HG03025 (cell line): ENCODE data around the gene TRIM33.

Experiments used
- ATAC-seq: cut with Tn5 transposase; IDR thresholded peaks from one replicate; pipeline ENCODE4 v1.9.1; 2021; ENCODE audit warnings: mild to moderate bottlenecking, moderate library complexity; ENCODE audit not compliant: unreplicated experiment, low FRiP score

Gene TRIM33

GRCh38 chr1:114511032-114511785 lies at the start of gene TRIM33:
TSS of gene TRIM33 (minus strand) at chr1:114511203. CDS start at chr1:114511076, 127 bp downstream.
- peak; percentile 73 for ATAC-seq

- ATAC-seq: peak; percentile 53
These were observed 48.4 kb upstream of the TRIM33 start for GRCh38 chr1:114559356-114559755.

GRCh38 chr1:114558544-114558943 lies 47.5 kb upstream of the TRIM33 start:
- ATAC-seq: no peak

- ATAC-seq: no peak
These were observed 43.6 kb upstream of the TRIM33 start for GRCh38 chr1:114554577-114554976.

GRCh38 chr1:114552106-114552639 lies 41.2 kb upstream of the TRIM33 start:
- no peak for ATAC-seq

GRCh38 chr1:114551400-114551799 lies 40.4 kb upstream of the TRIM33 start:
- ATAC-seq: no peak

- ATAC-seq: no peak
These were observed 39.3 kb upstream of the TRIM33 start for GRCh38 chr1:114550336-114550735.

- no peak for ATAC-seq
These were observed 38.1 kb upstream of the TRIM33 start for GRCh38 chr1:114549137-114549536.

GRCh38 chr1:114547076-114547475 lies 36.1 kb upstream of the TRIM33 start:
- ATAC-seq: no peak

- no peak for ATAC-seq
These were observed 34.8 kb upstream of the TRIM33 start for GRCh38 chr1:114545796-114546195.

- no peak for ATAC-seq
These were observed 34.3 kb upstream of the TRIM33 start for GRCh38 chr1:114545315-114545714.

GRCh38 chr1:114540821-114541220 lies 29.8 kb upstream of the TRIM33 start:
- ATAC-seq: no peak

GRCh38 chr1:114540272-114540671 lies 29.3 kb upstream of the TRIM33 start:
- no peak for ATAC-seq

- ATAC-seq: no peak
These were observed 25.0 kb upstream of the TRIM33 start for GRCh38 chr1:114536043-114536442.

GRCh38 chr1:114535401-114535800 lies 24.4 kb upstream of the TRIM33 start:
- no peak for ATAC-seq

GRCh38 chr1:114531094-114531493 lies 20.1 kb upstream of the TRIM33 start:
- no peak for ATAC-seq

GRCh38 chr1:114530224-114530623 lies 19.2 kb upstream of the TRIM33 start:
- no peak for ATAC-seq

GRCh38 chr1:114524944-114525343 lies 13.9 kb upstream of the TRIM33 start:
- no peak for ATAC-seq

GRCh38 chr1:114522264-114522575 lies 11.2 kb upstream of the TRIM33 start:
- no peak for ATAC-seq

- ATAC-seq: no peak
These were observed 10.6 kb upstream of the TRIM33 start for GRCh38 chr1:114521396-114522263.

- ATAC-seq: no peak
These were observed 6.3 kb upstream of the TRIM33 start for GRCh38 chr1:114517348-114517747.
